ENCODE measurements around the gene EARS2. TPM values are rescaled to one million over a fixed set of nuclear protein-coding genes. Genes with fewer than 3 reads are reported as not detected.

Gene EARS2
- total and polyA plus RNA-seq, 9 of the 15 experiments (the other 6 are each of a cell fraction or from before 2014, with no cell fraction given) = 17.6 to 58.6 (median 36.3) TPM

DNA sequence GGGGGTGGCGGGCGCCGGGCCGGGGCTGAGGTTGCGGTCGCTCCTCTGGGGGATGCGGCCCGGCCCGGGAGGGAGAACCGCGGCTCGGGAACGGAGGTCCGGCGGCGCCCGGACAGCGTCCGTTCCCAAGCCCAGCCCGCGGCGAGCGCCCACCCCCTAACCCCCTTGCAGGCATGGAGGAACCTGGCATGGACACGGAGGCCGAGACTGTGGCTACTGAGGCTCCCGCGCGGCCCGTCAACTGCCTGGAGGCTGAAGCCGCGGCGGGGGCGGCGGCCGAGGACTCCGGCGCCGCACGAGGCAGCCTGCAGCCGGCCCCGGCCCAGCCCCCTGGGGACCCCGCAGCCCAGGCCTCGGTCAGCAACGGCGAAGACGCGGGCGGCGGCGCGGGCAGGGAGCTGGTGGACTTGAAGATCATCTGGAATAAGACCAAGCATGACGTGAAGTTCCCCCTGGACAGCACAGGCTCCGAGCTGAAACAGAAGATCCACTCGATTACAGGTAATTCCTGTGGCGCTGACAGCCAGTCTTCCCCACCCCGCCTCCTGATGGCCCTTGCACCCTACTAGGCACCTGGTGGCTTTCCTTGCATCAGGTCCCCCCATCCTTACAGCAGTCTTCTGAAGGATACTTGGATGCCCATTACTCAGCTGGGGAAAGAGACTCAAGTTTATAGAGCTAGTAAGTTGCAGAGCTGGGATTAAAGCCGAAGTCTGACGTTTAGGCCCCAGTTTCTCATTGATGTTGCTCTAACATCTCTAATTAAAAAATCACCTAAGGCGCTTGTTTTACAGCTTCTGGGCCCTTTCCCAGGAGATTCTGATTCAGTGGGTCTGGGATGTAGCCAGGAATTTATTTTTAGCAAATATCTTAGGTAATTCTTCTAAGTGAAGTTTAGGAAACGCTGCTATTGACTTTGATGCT is 891 bp upstream of the EARS2 start (continued):
- TF ChIP-seq, protein P1, sequence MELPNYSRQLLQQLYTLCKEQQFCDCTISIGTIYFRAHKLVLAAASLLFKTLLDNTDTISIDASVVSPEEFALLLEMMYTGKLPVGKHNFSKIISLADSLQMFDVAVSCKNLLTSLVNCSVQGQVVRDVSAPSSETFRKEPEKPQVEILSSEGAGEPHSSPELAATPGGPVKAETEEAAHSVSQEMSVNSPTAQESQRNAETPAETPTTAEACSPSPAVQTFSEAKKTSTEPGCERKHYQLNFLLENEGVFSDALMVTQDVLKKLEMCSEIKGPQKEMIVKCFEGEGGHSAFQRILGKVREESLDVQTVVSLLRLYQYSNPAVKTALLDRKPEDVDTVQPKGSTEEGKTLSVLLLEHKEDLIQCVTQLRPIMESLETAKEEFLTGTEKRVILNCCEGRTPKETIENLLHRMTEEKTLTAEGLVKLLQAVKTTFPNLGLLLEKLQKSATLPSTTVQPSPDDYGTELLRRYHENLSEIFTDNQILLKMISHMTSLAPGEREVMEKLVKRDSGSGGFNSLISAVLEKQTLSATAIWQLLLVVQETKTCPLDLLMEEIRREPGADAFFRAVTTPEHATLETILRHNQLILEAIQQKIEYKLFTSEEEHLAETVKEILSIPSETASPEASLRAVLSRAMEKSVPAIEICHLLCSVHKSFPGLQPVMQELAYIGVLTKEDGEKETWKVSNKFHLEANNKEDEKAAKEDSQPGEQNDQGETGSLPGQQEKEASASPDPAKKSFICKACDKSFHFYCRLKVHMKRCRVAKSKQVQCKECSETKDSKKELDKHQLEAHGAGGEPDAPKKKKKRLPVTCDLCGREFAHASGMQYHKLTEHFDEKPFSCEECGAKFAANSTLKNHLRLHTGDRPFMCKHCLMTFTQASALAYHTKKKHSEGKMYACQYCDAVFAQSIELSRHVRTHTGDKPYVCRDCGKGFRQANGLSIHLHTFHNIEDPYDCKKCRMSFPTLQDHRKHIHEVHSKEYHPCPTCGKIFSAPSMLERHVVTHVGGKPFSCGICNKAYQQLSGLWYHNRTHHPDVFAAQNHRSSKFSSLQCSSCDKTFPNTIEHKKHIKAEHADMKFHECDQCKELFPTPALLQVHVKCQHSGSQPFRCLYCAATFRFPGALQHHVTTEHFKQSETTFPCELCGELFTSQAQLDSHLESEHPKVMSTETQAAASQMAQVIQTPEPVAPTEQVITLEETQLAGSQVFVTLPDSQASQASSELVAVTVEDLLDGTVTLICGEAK (IDR thresholded peaks at IDR 0.05) = peak; percentile 27; the same call in 1 of the 2 replicates
- TF ChIP-seq, protein P1 (CRISPR knock-in tag; IDR thresholded peaks at IDR 0.05) = no peak
- TF ChIP-seq ZNF444 (CRISPR knock-in tag; IDR thresholded peaks at IDR 0.05) (no peak), ASH1L (IDR thresholded peaks at IDR 0.05; ENCODE audit: borderline replicate concordance, low read depth, partially characterized antibody) (no peak), PRMT5 (CRISPR knock-in tag; IDR thresholded peaks at IDR 0.05) (no peak), RBBP5 (IDR thresholded peaks at IDR 0.05; ENCODE audit: borderline replicate concordance, insufficient read depth, low read length, poor library complexity, severe bottlenecking) (peak; percentile 82), HNRNPK (IDR thresholded peaks at IDR 0.05; ENCODE audit: low read depth, low read length, poor library complexity, severe bottlenecking) (peak; percentile 17), ZBTB17 (CRISPR knock-in tag; IDR thresholded peaks at IDR 0.05) (no peak), BCL6 (CRISPR knock-in tag; IDR thresholded peaks at IDR 0.05) (no peak), ZFP36 (IDR thresholded peaks at IDR 0.05; ENCODE audit: low read depth, low read length, partially characterized antibody) (no peak), ZNF76 (CRISPR knock-in tag; IDR thresholded peaks at IDR 0.05; ENCODE audit: borderline replicate concordance) (peak; percentile 75; the same call in 1 of the 2 replicates), HNRNPLL (IDR thresholded peaks at IDR 0.05; ENCODE audit: low read depth, low read length, poor library complexity, severe bottlenecking) (no peak), MYNN (IDR thresholded peaks at IDR 0.05) (0 out of 2 replicates have a peak, but pooled peaks have one; percentile 7), MYNN (CRISPR knock-in tag; IDR thresholded peaks at IDR 0.05) (no peak)
- TF ChIP-seq, protein P2, sequence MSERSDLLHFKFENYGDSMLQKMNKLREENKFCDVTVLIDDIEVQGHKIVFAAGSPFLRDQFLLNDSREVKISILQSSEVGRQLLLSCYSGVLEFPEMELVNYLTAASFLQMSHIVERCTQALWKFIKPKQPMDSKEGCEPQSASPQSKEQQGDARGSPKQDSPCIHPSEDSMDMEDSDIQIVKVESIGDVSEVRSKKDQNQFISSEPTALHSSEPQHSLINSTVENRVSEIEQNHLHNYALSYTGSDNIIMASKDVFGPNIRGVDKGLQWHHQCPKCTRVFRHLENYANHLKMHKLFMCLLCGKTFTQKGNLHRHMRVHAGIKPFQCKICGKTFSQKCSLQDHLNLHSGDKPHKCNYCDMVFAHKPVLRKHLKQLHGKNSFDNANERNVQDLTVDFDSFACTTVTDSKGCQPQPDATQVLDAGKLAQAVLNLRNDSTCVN (CRISPR knock-in tag; IDR thresholded peaks at IDR 0.05) = no peak
